ENCODE results near the gene ABHD5. TPM values are rescaled to one million over a fixed set of nuclear protein-coding genes. Genes with fewer than 3 reads are reported as not detected.

ABHD5 gene
- total and polyA plus RNA-seq, 2 experiments from 2014 or later = 32.3 to 45.5 TPM

GRCh38 chr3:43774799-43775198 is 84.1 kb downstream of the ABHD5 start:
- no peak overlapping the region for H3K9ac ChIP-seq
- no peaks in the 10 kb centered on the region for H3K9me3 ChIP-seq (ENCODE audit: low read depth)
- no peak for DNase-seq
- H3K27ac ChIP-seq = no peak overlapping the region
- H3K27me3 ChIP-seq (replicated peaks; ENCODE audit: insufficient read depth) = no peaks in the 10 kb centered on the region; the same call in 1 of the 2 replicates
- H3K36me3 ChIP-seq (ENCODE audit: low read depth) = no peaks in the 10 kb centered on the region
- TF ChIP-seq EZH2phosphoT487 (IDR thresholded peaks at IDR 0.05; ENCODE audit: insufficient read depth, low read depth) (no peak), EZH2 (IDR thresholded peaks at IDR 0.05; ENCODE audit: insufficient read depth, poor library complexity, severe bottlenecking) (no peak)
- WGBS, 2 experiments (ENCODE audit: low coverage in 1 of 2, low lambda C conversion rate in 2 of 2, missing lambda C conversion rate in 2 of 2) = 69 to 77% methylated on average over 4 of the region's 4 CpGs
- no peak overlapping the region for H3K4me2 ChIP-seq (ENCODE audit: unreplicated experiment)
- no peak overlapping the region for H3K4me3 ChIP-seq
- in situ Hi-C loops (cut with MboI) = no loop called here
- peaks cover 9% of the 10 kb centered on the region for H3K4me1 ChIP-seq (ENCODE audit: insufficient read depth)
- no peak overlapping the region for H2AFZ ChIP-seq
- peaks cover 4% of the 10 kb centered on the region for H3F3A ChIP-seq (ENCODE audit: insufficient read depth)
- no peaks in the 10 kb centered on the region for H4K20me1 ChIP-seq (ENCODE audit: insufficient read depth)
- no peaks in the 10 kb centered on the region for H3K79me2 ChIP-seq (ENCODE audit: insufficient read depth)
- no peaks in the 10 kb centered on the region for H3K9me2 ChIP-seq (ENCODE audit: insufficient read depth)

- no peak for DNase-seq
- in situ Hi-C loops (cut with MboI) = no loop called here
- Histone ChIP-seq H3K27me3 (replicated peaks; ENCODE audit: insufficient read depth) (no peaks in the 10 kb centered on the region; the same call in 1 of the 2 replicates), H3K9ac (no peak overlapping the region), H3K4me3 (no peak overlapping the region), H4K20me1 (ENCODE audit: insufficient read depth) (no peaks in the 10 kb centered on the region), H2AFZ (no peak overlapping the region), H3K27ac (no peak overlapping the region), H3K9me2 (ENCODE audit: insufficient read depth) (no peaks in the 10 kb centered on the region), H3K4me2 (ENCODE audit: unreplicated experiment) (no peak overlapping the region), H3K36me3 (ENCODE audit: low read depth) (no peaks in the 10 kb centered on the region), H3K79me2 (ENCODE audit: insufficient read depth) (no peaks in the 10 kb centered on the region), H3F3A (ENCODE audit: insufficient read depth) (0 out of 2 replicates have a peak, but pooled peaks cover 2% of the 10 kb centered on the region), H3K9me3 (ENCODE audit: low read depth) (no peaks in the 10 kb centered on the region), H3K4me1 (ENCODE audit: insufficient read depth) (no peaks in the 10 kb centered on the region)
- 78 to 87% methylated on average over 3 of the region's 3 CpGs for WGBS, 2 experiments (ENCODE audit: low coverage in 1 of 2, low lambda C conversion rate in 2 of 2, missing lambda C conversion rate in 2 of 2)
- TF ChIP-seq EZH2 (IDR thresholded peaks at IDR 0.05; ENCODE audit: insufficient read depth, poor library complexity, severe bottlenecking) (no peak), EZH2phosphoT487 (IDR thresholded peaks at IDR 0.05; ENCODE audit: insufficient read depth, low read depth) (no peak)
These were observed 85.4 kb downstream of the ABHD5 start for GRCh38 chr3:43776101-43776500.

DNA sequence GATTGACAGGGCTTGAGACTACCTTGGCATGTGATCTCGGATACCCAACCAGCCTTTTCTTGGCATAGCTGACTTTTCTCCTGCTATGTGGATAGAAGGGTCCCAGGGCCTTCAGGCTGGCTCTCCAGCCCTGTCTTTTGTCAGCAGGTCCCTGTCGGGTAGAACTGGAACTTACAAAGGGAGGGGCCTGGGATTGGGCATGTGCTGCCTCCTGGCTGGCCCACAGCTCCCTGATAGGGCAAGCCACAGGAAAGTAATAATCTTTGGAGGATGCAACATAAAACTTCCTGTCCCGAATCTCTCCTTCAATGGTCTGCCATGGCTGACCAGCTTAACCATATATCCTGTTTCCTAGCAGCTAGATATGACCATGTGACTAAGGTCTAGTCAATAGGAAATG is 89.1 kb downstream of the ABHD5 start:
- Histone ChIP-seq H3K4me1 (ENCODE audit: insufficient read depth) (no peaks in the 10 kb centered on the region), H3K27me3 (replicated peaks; ENCODE audit: insufficient read depth) (no peaks in the 10 kb centered on the region; the same call in 1 of the 2 replicates), H3K4me2 (ENCODE audit: unreplicated experiment) (no peak overlapping the region), H2AFZ (no peak overlapping the region), H3K9me2 (ENCODE audit: insufficient read depth) (no peaks in the 10 kb centered on the region), H4K20me1 (ENCODE audit: insufficient read depth) (no peaks in the 10 kb centered on the region), H3K4me3 (no peak overlapping the region), H3K36me3 (ENCODE audit: low read depth) (no peaks in the 10 kb centered on the region), H3K9ac (no peak overlapping the region), H3F3A (ENCODE audit: insufficient read depth) (no peaks in the 10 kb centered on the region), H3K79me2 (ENCODE audit: insufficient read depth) (no peaks in the 10 kb centered on the region), H3K9me3 (ENCODE audit: low read depth) (no peaks in the 10 kb centered on the region), H3K27ac (no peak overlapping the region)
- WGBS, 2 experiments (ENCODE audit: low coverage in 1 of 2, low lambda C conversion rate in 2 of 2, missing lambda C conversion rate in 2 of 2) = 41 to 45% methylated on average over 3 of the region's 3 CpGs
- TF ChIP-seq EZH2 (IDR thresholded peaks at IDR 0.05; ENCODE audit: insufficient read depth, poor library complexity, severe bottlenecking) (no peak), EZH2phosphoT487 (IDR thresholded peaks at IDR 0.05; ENCODE audit: insufficient read depth, low read depth) (no peak)
- in situ Hi-C loops (cut with MboI) = no loop called here
- DNase-seq = no peak

GRCh38 chr3:43782541-43782940 is 91.8 kb downstream of the ABHD5 start:
- TF ChIP-seq EZH2 (IDR thresholded peaks at IDR 0.05; ENCODE audit: insufficient read depth, poor library complexity, severe bottlenecking) (no peak), EZH2phosphoT487 (IDR thresholded peaks at IDR 0.05; ENCODE audit: insufficient read depth, low read depth) (no peak)
- H3K27ac ChIP-seq = no peak overlapping the region

More at GRCh38 chr3:43782541-43782940, 91.8 kb downstream of the ABHD5 start:
- no peaks in the 10 kb centered on the region for H3K4me1 ChIP-seq (ENCODE audit: insufficient read depth)
- H3K9me2 ChIP-seq (ENCODE audit: insufficient read depth) = no peaks in the 10 kb centered on the region
- H2AFZ ChIP-seq = no peak overlapping the region
- H3K4me3 ChIP-seq = no peak overlapping the region
- H4K20me1 ChIP-seq (ENCODE audit: insufficient read depth) = no peaks in the 10 kb centered on the region
- no peaks in the 10 kb centered on the region for H3K79me2 ChIP-seq (ENCODE audit: insufficient read depth)
- no peak overlapping the region for H3K9ac ChIP-seq
- no peak overlapping the region for H3K4me2 ChIP-seq (ENCODE audit: unreplicated experiment)
- in situ Hi-C loops (cut with MboI) = no loop called here
- H3K36me3 ChIP-seq (ENCODE audit: low read depth) = no peaks in the 10 kb centered on the region
- no peak for DNase-seq
- WGBS, 2 experiments (ENCODE audit: low coverage in 1 of 2, low lambda C conversion rate in 2 of 2, missing lambda C conversion rate in 2 of 2) = 28 to 33% methylated on average over 2 of the region's 2 CpGs
- H3F3A ChIP-seq (ENCODE audit: insufficient read depth) = no peaks in the 10 kb centered on the region
- no peaks in the 10 kb centered on the region for H3K9me3 ChIP-seq (ENCODE audit: low read depth)
- H3K27me3 ChIP-seq (replicated peaks; ENCODE audit: insufficient read depth) = no peaks in the 10 kb centered on the region; the same call in 1 of the 2 replicates

Other genes starting within 250 kb of the ABHD5 start
- gene ANO10, start 68.9 kb upstream of the ABHD5 start, total RNA-seq (2014; rRNA removed; shearing (Covaris generic)) = 45.0 and 51.1 TPM in 2 replicates
- 73.2 and 74.4 TPM in 2 replicates for gene ANO10, start 68.9 kb upstream of the ABHD5 start, polyA plus RNA-seq (2016; fragmentation: Nextera tagmentation; extraction: Ambion mirVana)

All from GM23248 (cell line).